Esophagus (tissue), 2 donors: ENCODE results near the gene ZC3H12D. TPM values are rescaled to one million over a fixed set of nuclear protein-coding genes. Genes with fewer than 3 reads are reported as not detected.

Source experiments
- H3K27ac ChIP-seq, 2 donors: one replicate each; pipeline ENCODE4 v1.5.1; 2013; ENCODE audit warnings: low read depth in 2 of 2, mild to moderate bottlenecking in 2 of 2, inconsistent platforms in 1 of 2, low read length in 1 of 2, moderate library complexity in 1 of 2
- H3K27me3 ChIP-seq, 2 donors: one replicate each; pipeline ENCODE4 v1.6.1; 2013; ENCODE audit warnings: low read length in 2 of 2, control low read depth in 1 of 2, mild to moderate bottlenecking in 1 of 2; ENCODE audit not compliant: insufficient read depth in 2 of 2, control insufficient read depth in 1 of 2
- H3K36me3 ChIP-seq, 2 donors: one replicate each; pipeline ENCODE4 v1.6.1; 2013; ENCODE audit warnings: low read length in 1 of 2; ENCODE audit not compliant: control insufficient read depth in 2 of 2, insufficient read depth in 2 of 2
- H3K4me1 ChIP-seq, 2 donors: one replicate each; pipeline ENCODE4 v1.6.1; 2013; ENCODE audit warnings: low read length in 1 of 2; ENCODE audit not compliant: control insufficient read depth in 2 of 2, insufficient read depth in 2 of 2
- H3K4me3 ChIP-seq, 2 donors: one replicate each; pipeline ENCODE4 v1.5.1; 2013; ENCODE audit warnings: low read length in 2 of 2, mild to moderate bottlenecking in 2 of 2, low read depth in 1 of 2, moderate library complexity in 1 of 2
- H3K9me3 ChIP-seq, 2 donors: one replicate each; pipeline ENCODE4 v1.6.1; 2013; ENCODE audit warnings: mild to moderate bottlenecking in 2 of 2, low read depth in 1 of 2, low read length in 1 of 2, moderate library complexity in 1 of 2; ENCODE audit not compliant: control insufficient read depth in 2 of 2, insufficient read depth in 1 of 2
- WGBS, 2 donors: extraction: QIAGEN DNeasy Blood & Tissue Kit; methylation state at CpG; one replicate each; pipeline ENCODE4 v1.1.7; 2013; 5-methylcytosine and 5-hydroxymethylcytosine counted together
- polyA plus RNA-seq, 2 donors: library from polyadenylated mRNA; stranded (reverse); fragments of 200-250 nt; gene quantifications; one replicate each; pipeline ENCODE4 v1.2.3, GENCODE V29; 2013
- donor health status: healthy with polysubstance abuse.
- donor health status: Bipolar disorder and iron deficiency.

ZC3H12D gene
- polyA plus RNA-seq, 2 donors, result 0.20 to 0.29 TPM

GRCh38 chr6:149405823-149406765 lies 78.7 kb downstream of the ZC3H12D start:
- H3K27me3 ChIP-seq, result no peaks in the 10 kb centered on the region
- WGBS, 2 donors, result 86 to 88% methylated on average over 5 of the region's 5 CpGs
- H3K4me1 ChIP-seq, result no peaks in the 10 kb centered on the region
- no peaks in the 10 kb centered on the region for H3K9me3 ChIP-seq
- H3K36me3 ChIP-seq, result peaks cover 0 to 4% of the 10 kb centered on the region in 2 donors
- no peak overlapping the region for H3K27ac ChIP-seq
- no peak overlapping the region for H3K4me3 ChIP-seq

- no peak overlapping the region for H3K4me3 ChIP-seq
- no peak overlapping the region for H3K27ac ChIP-seq
- H3K4me1 ChIP-seq, result no peaks in the 10 kb centered on the region
- H3K9me3 ChIP-seq, result no peaks in the 10 kb centered on the region
- WGBS, 2 donors, result 76 to 77% methylated on average over 3 of the region's 3 CpGs
- peaks cover 5 to 7% of the 10 kb centered on the region in 2 donors for H3K36me3 ChIP-seq
- no peaks in the 10 kb centered on the region for H3K27me3 ChIP-seq
These were observed 81.3 kb downstream of the ZC3H12D start for GRCh38 chr6:149403534-149403933.

DNA sequence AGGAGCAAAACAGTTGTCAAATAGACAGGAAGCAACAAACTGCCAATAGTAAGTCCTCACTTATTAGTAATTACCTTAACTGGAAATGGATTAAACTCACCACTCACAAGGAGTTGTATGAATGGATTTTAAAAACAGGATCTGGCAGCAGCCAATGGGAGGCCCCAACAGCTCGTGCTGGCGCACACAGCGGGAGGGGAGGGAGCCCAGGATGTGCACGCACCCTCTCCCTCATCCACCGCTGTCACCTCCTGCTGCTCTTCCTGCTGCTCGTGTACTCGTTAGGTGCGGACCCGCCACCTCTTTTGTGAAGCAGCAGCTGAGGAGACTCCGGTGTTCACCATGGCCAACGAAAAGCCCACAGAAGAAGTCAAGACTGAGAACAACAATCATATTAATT lies 84.8 kb downstream of the ZC3H12D start, which contains the start of gene SUMO4:
SUMO4 (plus strand) TSS at position 213 of the 400 bp plus-strand sequence; CDS start at position 343, 130 bp downstream.
- Histone ChIP-seq H3K27me3 (no peaks in the 10 kb centered on the region), H3K4me1 (no peaks in the 10 kb centered on the region), H3K36me3 (peaks cover 5 to 7% of the 10 kb centered on the region in 2 donors), H3K4me3 (no peak within 1 kb of the TSS), H3K27ac (no peak within 1 kb of the TSS), H3K9me3 (no peaks in the 10 kb centered on the region)
- 98 to 99% methylated on average over 11 of the region's 11 CpGs for WGBS, 2 donors

DNA sequence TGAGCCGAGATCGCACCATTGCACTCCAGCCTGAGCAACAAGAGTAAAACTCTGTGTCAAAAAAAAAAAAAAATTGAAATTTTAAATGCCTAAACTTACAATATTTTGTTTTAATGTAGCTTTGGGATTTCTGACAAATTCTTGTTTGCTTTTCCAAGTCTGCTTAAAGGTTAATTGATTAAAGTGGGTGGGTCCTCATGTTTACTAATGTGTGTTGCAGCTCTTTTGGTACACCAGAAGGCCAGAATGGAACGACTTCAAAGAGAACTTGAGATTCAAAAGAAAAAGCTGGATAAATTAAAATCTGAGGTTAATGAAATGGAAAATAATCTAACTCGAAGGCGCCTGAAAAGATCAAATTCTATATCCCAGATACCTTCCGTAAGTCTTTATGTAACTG lies 87.4 kb downstream of the ZC3H12D start:
- Histone ChIP-seq H3K27me3 (no peaks in the 10 kb centered on the region), H3K4me1 (no peaks in the 10 kb centered on the region), H3K4me3 (no peak overlapping the region), H3K36me3 (peaks cover 5 to 7% of the 10 kb centered on the region in 2 donors), H3K9me3 (no peaks in the 10 kb centered on the region), H3K27ac (no peak overlapping the region)
- WGBS, 2 donors, result 95 to 96% methylated on average over 6 of the region's 6 CpGs

Other genes starting within 250 kb of the ZC3H12D start
- 10 to 100 TPM; 18.5 to 18.6 TPM for gene TAB2, start 167.3 kb downstream of the ZC3H12D start, polyA plus RNA-seq
- gene SUMO4, start 84.8 kb downstream of the ZC3H12D start, polyA plus RNA-seq, result under 1 TPM in 1 of 2 donors, not detected in 1; 0.24 TPM
- gene PPIL4, start 61.0 kb upstream of the ZC3H12D start, polyA plus RNA-seq, result 10 to 100 TPM; 10.1 to 11.3 TPM
- gene GINM1, start 81.4 kb upstream of the ZC3H12D start, polyA plus RNA-seq, result 10 to 100 TPM; 12.9 to 21.9 TPM
- 10 to 100 TPM in 1 of 2 donors, 1 to 10 TPM in 1; 6.8 to 12.1 TPM for gene KATNA1, start 163.7 kb upstream of the ZC3H12D start, polyA plus RNA-seq
- gene LATS1, start 233.1 kb upstream of the ZC3H12D start, polyA plus RNA-seq, result 1 to 10 TPM; 4.0 to 4.8 TPM